HUES48 (cell line): ENCODE results near the gene HSF4.

Experiments used
- H3K27ac ChIP-seq: one replicate; pipeline ENCODE4 v1.7.0; 2013; ENCODE audit warnings: low read depth, low read length, inconsistent platforms
- H3K27me3 ChIP-seq: 2 replicates; pipeline ENCODE4 v1.6.1; 2013; ENCODE audit warnings: mild to moderate bottlenecking, low read length; ENCODE audit not compliant: control insufficient read depth, insufficient read depth
- H3K36me3 ChIP-seq: 2 replicates; pipeline ENCODE4 v1.6.1; 2013; ENCODE audit warnings: low read length; ENCODE audit not compliant: control insufficient read depth, insufficient read depth
- H3K4me1 ChIP-seq: 2 replicates; pipeline ENCODE4 v1.6.1; 2013; ENCODE audit warnings: mild to moderate bottlenecking, low read length; ENCODE audit not compliant: control insufficient read depth, insufficient read depth
- H3K4me3 ChIP-seq: 2 replicates; pipeline ENCODE4 v1.5.1; 2013; ENCODE audit warnings: mild to moderate bottlenecking, low read depth, low read length
- H3K9ac ChIP-seq: 2 replicates; pipeline ENCODE4 v1.6.1; 2013; ENCODE audit warnings: mild to moderate bottlenecking, low read depth, low read length, moderate library complexity
- H3K9me3 ChIP-seq: 2 replicates; pipeline ENCODE4 v1.6.1; 2013; ENCODE audit warnings: low read length; ENCODE audit not compliant: control insufficient read depth, insufficient read depth

The HSF4 gene

GRCh38 chr16:67161595-67162058, 2.9 kb upstream of the HSF4 start:
- Histone ChIP-seq H3K27me3 (peaks cover 99% of the 10 kb centered on the region), H3K36me3 (no peaks in the 10 kb centered on the region), H3K27ac (no peak overlapping the region), H3K9me3 (no peaks in the 10 kb centered on the region; the same call in 1 of the 2 replicates), H3K9ac (no peak overlapping the region), H3K4me1 (peaks cover 13% of the 10 kb centered on the region; the same call in 1 of the 2 replicates), H3K4me3 (no peak overlapping the region)

GRCh38 chr16:67162506-67163163, 1.9 kb upstream of the HSF4 start:
- H3K9me3 ChIP-seq = no peaks in the 10 kb centered on the region
- no peak overlapping the region for H3K27ac ChIP-seq
- H3K4me1 ChIP-seq = peaks cover 13% of the 10 kb centered on the region; the same call in 1 of the 2 replicates
- no peak overlapping the region for H3K9ac ChIP-seq
- peak overlapping the region; percentile 48; the same call in 1 of the 2 replicates for H3K4me3 ChIP-seq
- no peaks in the 10 kb centered on the region for H3K36me3 ChIP-seq
- peaks cover 99% of the 10 kb centered on the region for H3K27me3 ChIP-seq

GRCh38 chr16:67163164-67163998, 1.2 kb upstream of the HSF4 start:
- Histone ChIP-seq H3K27me3 (peaks cover 99% of the 10 kb centered on the region), H3K9me3 (no peaks in the 10 kb centered on the region), H3K9ac (no peak overlapping the region), H3K4me3 (peak overlapping the region; percentile 48), H3K4me1 (peaks cover 13% of the 10 kb centered on the region; the same call in 1 of the 2 replicates), H3K27ac (no peak overlapping the region), H3K36me3 (no peaks in the 10 kb centered on the region)

- H3K36me3 ChIP-seq = no peaks in the 10 kb centered on the region
- H3K27me3 ChIP-seq = peaks cover 99% of the 10 kb centered on the region
- H3K4me1 ChIP-seq = peaks cover 13% of the 10 kb centered on the region
- H3K4me3 ChIP-seq = peak overlapping the region; percentile 48; the same call in 1 of the 2 replicates
- H3K9ac ChIP-seq = no peak overlapping the region
- H3K27ac ChIP-seq = no peak overlapping the region
- H3K9me3 ChIP-seq = no peaks in the 10 kb centered on the region
Observed at GRCh38 chr16:67163999-67164558, 466 bp upstream of the HSF4 start.

GRCh38 chr16:67165121-67166078, 855 bp downstream of the HSF4 start:
- Histone ChIP-seq H3K36me3 (no peaks in the 10 kb centered on the region), H3K9me3 (no peaks in the 10 kb centered on the region), H3K9ac (no peak overlapping the region), H3K4me1 (peaks cover 12% of the 10 kb centered on the region), H3K27ac (no peak overlapping the region), H3K27me3 (peaks cover 97% of the 10 kb centered on the region), H3K4me3 (peak overlapping the region; percentile 39; the same call in 1 of the 2 replicates)

- no peak overlapping the region for H3K9ac ChIP-seq
- H3K27me3 ChIP-seq = peaks cover 96% of the 10 kb centered on the region
- peaks cover 17% of the 10 kb centered on the region for H3K4me1 ChIP-seq
- no peaks in the 10 kb centered on the region for H3K36me3 ChIP-seq
- H3K4me3 ChIP-seq = no peak overlapping the region
- H3K27ac ChIP-seq = no peak overlapping the region
- no peaks in the 10 kb centered on the region for H3K9me3 ChIP-seq
Observed at GRCh38 chr16:67166110-67166547, 1.6 kb downstream of the HSF4 start.

- Histone ChIP-seq H3K9ac (no peak overlapping the region), H3K4me1 (peaks cover 19% of the 10 kb centered on the region), H3K4me3 (no peak overlapping the region)
Observed at GRCh38 chr16:67166598-67167168, 2.1 kb downstream of the HSF4 start.

GRCh38 chr16:67167588-67167987, 3.0 kb downstream of the HSF4 start:
- no peak overlapping the region for H3K9ac ChIP-seq
- H3K36me3 ChIP-seq = no peaks in the 10 kb centered on the region
- no peak overlapping the region for H3K27ac ChIP-seq
- H3K4me3 ChIP-seq = no peak overlapping the region
- peaks cover 19% of the 10 kb centered on the region for H3K4me1 ChIP-seq
- peaks cover 96% of the 10 kb centered on the region for H3K27me3 ChIP-seq
- H3K9me3 ChIP-seq = no peaks in the 10 kb centered on the region

More at GRCh38 chr16:67166598-67167168, 2.1 kb downstream of the HSF4 start:
- Histone ChIP-seq H3K27me3 (peaks cover 96% of the 10 kb centered on the region), H3K27ac (no peak overlapping the region), H3K36me3 (no peaks in the 10 kb centered on the region), H3K9me3 (no peaks in the 10 kb centered on the region)

- no peak overlapping the region for H3K27ac ChIP-seq
- no peaks in the 10 kb centered on the region for H3K9me3 ChIP-seq
- no peaks in the 10 kb centered on the region for H3K36me3 ChIP-seq
- H3K4me3 ChIP-seq = peak overlapping the region; percentile 66
- peaks cover 96% of the 10 kb centered on the region for H3K27me3 ChIP-seq
- no peak overlapping the region for H3K9ac ChIP-seq
- peaks cover 23% of the 10 kb centered on the region for H3K4me1 ChIP-seq
Observed at GRCh38 chr16:67169011-67169451, 4.5 kb downstream of the HSF4 start.
